A549 (cell line): ENCODE measurements around the gene GMDS.

ENCODE experiments used
- CBX2 ChIP-seq: fragments of 200-600 bp; sonication (generic); IDR thresholded peaks from 2 replicates; pipeline ENCODE4 v1.6.1; 2016; ENCODE audit warnings: low read depth, mild to moderate bottlenecking, borderline replicate concordance
- CHD2 ChIP-seq: fragments of 150-350 bp; IDR thresholded peaks from 2 replicates; pipeline ENCODE4 v1.6.1; 2014; ENCODE audit warnings: low read length; ENCODE audit not compliant: partially characterized antibody
- ELK1 ChIP-seq: fragments of 150-350 bp; IDR thresholded peaks from 2 replicates; pipeline ENCODE4 v1.6.1; 2014; ENCODE audit warnings: low read depth, mild to moderate bottlenecking, low read length
- EP300 ChIP-seq, 2 experiments: fragments of >200 bp; sonication (Bioruptor Twin); formaldehyde crosslinking; IDR thresholded peaks; 2 replicates in 1 of 2; 3 replicates in 1 of 2; pipeline ENCODE4 v1.6.1; 2016 to 2017
- MAX ChIP-seq: IDR thresholded peaks from 2 replicates; pipeline ENCODE4 v1.6.1; 2012
- MYC ChIP-seq: IDR thresholded peaks from 2 replicates; pipeline ENCODE4 v1.6.1; 2012; ENCODE audit warnings: mild to moderate bottlenecking, inconsistent platforms, low read length, improper control_type of control experiment, borderline replicate concordance
- NFE2L2 ChIP-seq: fragments of 150-350 bp; conservative IDR thresholded peaks from 2 replicates; pipeline ENCODE4 v1.6.1; 2014; ENCODE audit warnings: low read length
- POLR2A ChIP-seq: IDR thresholded peaks from 2 replicates; pipeline ENCODE4 v1.6.1; 2012; ENCODE audit warnings: mild to moderate bottlenecking, low read length
- RAD21 ChIP-seq, 2 experiments: fragments of >200 bp in 1 of 2; sonication (Bioruptor Twin) in 1 of 2; formaldehyde crosslinking in 1 of 2; IDR thresholded peaks in 1 of 2; conservative IDR thresholded peaks in 1 of 2; 2 replicates in 1 of 2; 3 replicates in 1 of 2; pipeline ENCODE4 v1.6.1; 2012 to 2018; ENCODE audit warnings: inconsistent platforms in 1 of 2
- REST ChIP-seq: fragments of 200-600 bp; sonication (generic); IDR thresholded peaks from 2 replicates; pipeline ENCODE4 v1.6.1; 2016; ENCODE audit warnings: antibody characterized with exemption, mild to moderate bottlenecking, moderate library complexity
- SMC3 ChIP-seq: fragments of >200 bp; sonication (Bioruptor Twin); formaldehyde crosslinking; IDR thresholded peaks from 3 replicates; pipeline ENCODE4 v1.6.1; 2018; ENCODE audit warnings: inconsistent platforms
- SREBF2 ChIP-seq: fragments of 450-650 bp; IDR thresholded peaks from 2 replicates; pipeline ENCODE4 v1.6.1; 2014; ENCODE audit warnings: mild to moderate bottlenecking, moderate library complexity
- TP53 ChIP-seq: fragments of 250-450 bp; sonication (Bioruptor Pico); IDR thresholded peaks from 2 replicates; pipeline ENCODE4 v1.5.0; 2021; ENCODE audit warnings: mild to moderate bottlenecking, moderate library complexity
- TF ChIP-seq, protein P1 (sequence below): fragments of >200 bp; sonication (Bioruptor Twin); formaldehyde crosslinking; IDR thresholded peaks from 3 replicates; pipeline ENCODE4 v1.5.1; 2016

GRCh38 chr6:1904466-1904799 lies 341.0 kb downstream of the GMDS start:
- TF ChIP-seq, protein P1, sequence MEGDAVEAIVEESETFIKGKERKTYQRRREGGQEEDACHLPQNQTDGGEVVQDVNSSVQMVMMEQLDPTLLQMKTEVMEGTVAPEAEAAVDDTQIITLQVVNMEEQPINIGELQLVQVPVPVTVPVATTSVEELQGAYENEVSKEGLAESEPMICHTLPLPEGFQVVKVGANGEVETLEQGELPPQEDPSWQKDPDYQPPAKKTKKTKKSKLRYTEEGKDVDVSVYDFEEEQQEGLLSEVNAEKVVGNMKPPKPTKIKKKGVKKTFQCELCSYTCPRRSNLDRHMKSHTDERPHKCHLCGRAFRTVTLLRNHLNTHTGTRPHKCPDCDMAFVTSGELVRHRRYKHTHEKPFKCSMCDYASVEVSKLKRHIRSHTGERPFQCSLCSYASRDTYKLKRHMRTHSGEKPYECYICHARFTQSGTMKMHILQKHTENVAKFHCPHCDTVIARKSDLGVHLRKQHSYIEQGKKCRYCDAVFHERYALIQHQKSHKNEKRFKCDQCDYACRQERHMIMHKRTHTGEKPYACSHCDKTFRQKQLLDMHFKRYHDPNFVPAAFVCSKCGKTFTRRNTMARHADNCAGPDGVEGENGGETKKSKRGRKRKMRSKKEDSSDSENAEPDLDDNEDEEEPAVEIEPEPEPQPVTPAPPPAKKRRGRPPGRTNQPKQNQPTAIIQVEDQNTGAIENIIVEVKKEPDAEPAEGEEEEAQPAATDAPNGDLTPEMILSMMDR, result no peak
- TF ChIP-seq POLR2A (no peak), CHD2 (no peak), ELK1 (no peak), TP53 (CRISPR knock-in tag) (no peak), SREBF2 (no peak), RAD21 (conservative IDR thresholded peaks at IDR 0.05 in 1 of 2, IDR thresholded peaks at IDR 0.05 in 1 of 2) (no peak), EP300 (IDR thresholded peaks at IDR 0.05) (no peak), NFE2L2 (no peak), MAX (no peak), REST (no peak), SMC3 (no peak), MYC (no peak), CBX2 (no peak)
